HG03558 (cell line): ENCODE results near the gene GZF1.

Source experiments
- ATAC-seq: cut with Tn5 transposase; IDR thresholded peaks from one replicate; pipeline ENCODE4 v1.9.1; 2021; ENCODE audit warnings: moderate number of reproducible peaks; ENCODE audit not compliant: unreplicated experiment; ENCODE audit errors: extremely low read depth

GZF1 gene

DNA sequence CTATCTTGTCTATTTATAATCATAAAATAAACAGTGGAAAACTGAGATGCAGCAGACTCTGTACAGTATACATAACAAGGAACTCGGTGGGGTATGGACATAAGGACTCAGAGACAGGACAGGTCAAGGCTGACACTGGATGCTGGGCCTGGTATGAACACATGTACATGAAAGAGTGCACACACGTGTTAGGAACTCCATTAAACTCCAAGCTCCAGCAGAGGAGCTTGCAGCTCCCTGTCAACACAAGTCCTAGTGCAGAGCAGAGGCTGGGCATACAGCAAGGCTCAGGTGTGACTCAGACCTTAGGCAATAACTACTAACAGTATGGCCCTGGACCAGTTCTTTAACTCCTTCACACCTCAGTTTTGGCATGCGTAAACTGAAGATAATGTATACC, 42.2 kb downstream of the GZF1 start:
- no peak for ATAC-seq

DNA sequence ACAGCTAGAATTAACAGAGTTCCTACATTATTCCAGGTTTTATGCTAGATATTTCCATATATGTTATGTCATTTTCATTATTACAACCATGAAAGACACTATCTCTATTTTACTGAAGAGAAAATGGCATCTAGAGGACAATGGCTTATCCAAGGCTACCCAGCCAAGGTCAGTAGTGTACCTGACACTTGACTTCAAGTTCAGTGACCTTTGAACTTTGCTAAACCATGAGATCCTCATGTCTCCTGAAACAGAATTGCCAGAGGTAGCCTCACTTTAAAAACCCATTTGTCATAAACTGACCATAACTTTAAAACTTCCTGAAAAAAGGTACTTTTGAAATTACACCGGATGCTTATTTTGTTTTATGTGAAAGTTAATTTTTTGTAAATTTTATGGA, 44.9 kb downstream of the GZF1 start:
- no peak for ATAC-seq

- ATAC-seq, result no peak
Observed at GRCh38 chr20:23407781-23408464, 45.9 kb downstream of the GZF1 start.

- ATAC-seq, result no peak
Observed at GRCh38 chr20:23408957-23409356, 47.0 kb downstream of the GZF1 start.

GRCh38 chr20:23409800-23410199, 47.8 kb downstream of the GZF1 start:
- ATAC-seq, result no peak

DNA sequence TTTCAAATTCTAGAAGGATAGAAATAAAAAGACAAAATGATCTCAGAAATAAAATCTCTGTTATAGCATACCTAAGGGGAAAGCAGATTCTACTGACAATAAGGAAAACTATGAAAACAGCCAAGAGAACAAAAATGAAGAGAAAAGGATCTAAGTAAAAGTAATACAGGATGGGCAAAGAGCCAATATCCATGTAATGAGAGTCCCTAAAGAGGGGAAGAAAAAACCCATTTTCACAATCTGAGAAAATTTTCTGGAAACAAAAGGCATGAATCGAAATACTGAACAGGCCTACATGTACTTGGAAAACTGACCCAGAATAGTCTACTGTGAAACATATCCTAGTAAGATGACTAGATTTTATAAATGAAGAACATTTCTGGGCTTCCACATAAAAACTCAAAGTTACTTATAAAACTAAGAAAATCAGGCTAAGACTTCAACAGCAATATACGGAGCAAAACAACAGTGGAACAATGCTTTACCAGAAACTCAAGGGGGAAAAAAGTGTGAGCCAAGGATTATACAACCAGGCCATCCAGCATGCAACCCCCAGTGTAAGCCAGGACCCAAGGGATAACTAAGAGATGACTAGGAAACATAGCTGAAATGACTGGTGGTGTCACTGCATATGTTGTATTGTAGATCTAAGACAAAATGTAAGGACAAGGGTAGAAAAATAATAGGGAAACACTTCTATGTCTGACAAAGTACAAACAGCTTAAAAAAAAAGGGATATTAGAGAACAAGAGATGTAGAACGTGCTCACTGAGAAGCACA, 49.1 kb downstream of the GZF1 start:
- ATAC-seq, result no peak

- no peak for ATAC-seq
Observed at GRCh38 chr20:23412026-23412425, 50.0 kb downstream of the GZF1 start.

GRCh38 chr20:23413862-23414422, 52.0 kb downstream of the GZF1 start:
- no peak for ATAC-seq

DNA sequence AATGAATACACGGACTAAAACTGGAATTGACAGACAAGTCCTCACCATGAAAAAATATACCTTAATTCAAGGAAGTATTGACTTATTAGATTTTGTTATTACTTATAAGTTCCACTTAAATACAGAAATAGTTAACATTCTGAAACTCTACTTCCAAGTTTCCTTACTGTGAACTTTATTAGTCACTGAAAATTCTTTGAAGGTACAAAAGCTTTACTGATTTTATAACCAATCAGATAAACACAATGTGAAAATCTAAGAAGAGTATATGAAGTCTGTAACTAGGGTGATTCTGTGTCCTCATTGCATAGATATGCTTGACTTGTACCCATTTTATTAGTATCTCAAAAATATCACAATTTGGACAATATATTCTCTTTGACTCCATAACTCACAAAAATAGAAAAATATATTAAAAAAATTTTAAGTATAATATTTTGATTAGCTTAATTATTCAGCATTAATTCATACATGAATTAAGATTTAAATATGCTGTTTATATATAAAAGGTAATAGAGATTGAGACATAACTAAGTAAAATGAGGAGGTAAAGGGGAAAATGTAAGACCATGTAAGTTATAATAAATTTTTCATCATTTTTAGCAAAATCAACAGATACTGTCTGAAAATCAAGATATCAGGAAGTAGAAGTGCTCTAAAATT, 52.7 kb downstream of the GZF1 start:
- no peak for ATAC-seq

GRCh38 chr20:23415555-23415954, 53.6 kb downstream of the GZF1 start:
- no peak for ATAC-seq

- no peak for ATAC-seq
Observed at GRCh38 chr20:23415959-23416583, 54.1 kb downstream of the GZF1 start.

DNA sequence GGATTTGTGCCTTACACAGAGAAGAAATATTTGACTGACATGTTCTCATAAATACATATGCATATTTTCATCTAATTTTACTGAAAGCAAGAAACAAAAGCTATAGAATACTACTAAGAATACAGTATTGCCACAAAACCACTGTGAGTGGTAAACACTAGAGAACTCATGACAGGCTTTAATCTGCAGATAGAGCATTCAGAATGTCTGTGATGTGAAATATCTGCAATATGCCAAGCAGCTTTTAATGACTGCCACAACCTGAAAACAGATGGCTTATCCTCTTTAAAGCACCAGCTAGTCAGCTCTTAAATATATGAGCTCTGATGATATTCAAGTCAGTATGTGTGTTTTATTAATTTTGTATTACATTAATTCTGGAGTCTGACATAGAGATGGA, 55.9 kb downstream of the GZF1 start:
- ATAC-seq, result no peak

- ATAC-seq, result no peak
Observed at GRCh38 chr20:23419657-23419994, 57.6 kb downstream of the GZF1 start.

GRCh38 chr20:23419995-23420901, 58.3 kb downstream of the GZF1 start:
- ATAC-seq, result no peak

DNA sequence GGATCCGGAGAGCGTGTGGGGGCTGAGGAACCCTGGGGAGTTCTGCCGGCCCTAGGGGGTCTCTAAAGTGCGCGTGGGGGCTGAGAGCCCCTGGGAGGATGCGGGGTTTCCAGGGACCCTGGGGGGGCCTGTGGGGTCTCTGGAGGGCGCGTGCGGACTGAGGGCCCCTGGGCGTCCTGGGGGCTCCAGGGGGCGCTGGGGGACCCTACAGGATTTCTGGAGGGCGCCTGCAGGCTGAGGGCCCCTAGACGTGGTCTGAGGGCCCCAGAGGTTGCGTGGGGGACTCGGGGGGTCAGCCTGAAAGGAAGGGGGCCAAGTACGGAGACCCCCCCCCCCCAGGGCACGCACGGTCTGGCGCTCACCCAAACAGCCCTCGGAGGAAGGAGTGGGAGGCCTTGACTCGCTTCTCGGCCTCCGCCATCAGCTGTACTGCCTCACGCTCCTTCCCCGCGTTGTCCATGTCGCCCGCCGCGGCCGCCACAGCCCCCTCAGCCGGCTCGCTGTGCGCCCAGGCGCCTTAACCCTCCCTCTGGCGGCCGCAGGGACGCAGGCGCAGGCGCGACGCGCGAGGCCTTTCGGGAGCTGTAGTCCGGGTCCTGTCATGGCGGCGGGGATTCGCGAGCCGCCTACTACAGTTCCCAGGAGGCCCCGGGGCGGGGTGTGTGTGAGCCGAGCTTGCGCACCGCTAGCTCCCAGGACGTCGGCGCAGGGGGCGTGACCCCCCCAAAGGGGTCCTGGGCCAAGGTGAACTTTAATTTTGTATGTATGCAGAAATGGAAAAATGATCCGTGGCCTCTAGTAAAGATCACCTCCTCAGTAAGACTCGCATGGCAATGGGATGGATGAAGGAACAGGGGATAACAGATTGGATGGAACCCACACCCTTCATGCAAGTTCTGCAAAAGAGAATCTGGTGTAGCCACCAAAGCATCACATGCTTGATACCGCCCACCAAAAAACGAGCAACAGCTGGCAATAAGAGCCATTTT, 59.3 kb downstream of the GZF1 start, which contains the start of gene NAPB:
TSS of gene NAPB (minus strand) at position 546 of the 989 bp plus-strand sequence. CDS start at position 460, 86 bp downstream.
- ATAC-seq, result peak; percentile 95
